SK-N-SH treated with all-trans-retinoic acid at 6 μM for 48 hours (cell line): Measurements from ENCODE around the gene GRID1.
A peak's percentile ranks its signal among the peaks of the same experiment; 100 is the strongest.

ENCODE experiments used
- ATAC-seq: fragments of 200-7000 bp; cut with Tn5 transposase; 3 replicates; pipeline ENCODE4 v1.9.1; 2020; ENCODE audit warnings: mild to moderate bottlenecking, moderate library complexity
- ARNTL ChIP-seq: fragments of 450-650 bp; formaldehyde crosslinking; IDR thresholded peaks from 2 replicates; pipeline ENCODE4 v1.5.0; 2020; ENCODE audit warnings: low read depth, mild to moderate bottlenecking, moderate library complexity, borderline replicate concordance
- BACH2 ChIP-seq: fragments of 250-450 bp; sonication (Bioruptor Pico); IDR thresholded peaks from 2 replicates; pipeline ENCODE4 v1.9.0; 2021; ENCODE audit warnings: mild to moderate bottlenecking, borderline replicate concordance
- ESRRG ChIP-seq: fragments of 250-450 bp; sonication (Bioruptor Pico); IDR thresholded peaks from 2 replicates; pipeline ENCODE4 v1.6.1; 2021; ENCODE audit warnings: mild to moderate bottlenecking
- GLIS3 ChIP-seq: fragments of 250-450 bp; sonication (Bioruptor Pico); IDR thresholded peaks from 2 replicates; pipeline ENCODE4 v1.5.0; 2020; ENCODE audit warnings: mild to moderate bottlenecking, moderate library complexity
- ISL1 ChIP-seq: fragments of 250-450 bp; sonication (Bioruptor Pico); IDR thresholded peaks from 2 replicates; pipeline ENCODE4 v2.1.2; 2022; ENCODE audit warnings: mild to moderate bottlenecking, moderate library complexity
- OSR1 ChIP-seq: fragments of 250-450 bp; sonication (Bioruptor Pico); IDR thresholded peaks from 2 replicates; pipeline ENCODE4 v1.8.0; 2022; ENCODE audit warnings: moderate library complexity, mild to moderate bottlenecking, inconsistent platforms
- PPARA ChIP-seq: fragments of 250-450 bp; sonication (Bioruptor Pico); IDR thresholded peaks from 2 replicates; pipeline ENCODE4 v1.5.0; 2020; ENCODE audit warnings: mild to moderate bottlenecking, borderline replicate concordance
- RARB ChIP-seq: fragments of 250-450 bp; sonication (Bioruptor Pico); IDR thresholded peaks from 2 replicates; pipeline ENCODE4 v1.8.0; 2021; ENCODE audit warnings: mild to moderate bottlenecking, moderate library complexity
- TCF4 ChIP-seq: fragments of 250-450 bp; sonication (Bioruptor Pico); IDR thresholded peaks from 2 replicates; pipeline ENCODE4 v1.8.0; 2021; ENCODE audit warnings: mild to moderate bottlenecking, moderate library complexity, borderline replicate concordance
- TOX ChIP-seq: fragments of 250-450 bp; sonication (Bioruptor Pico); IDR thresholded peaks from 2 replicates; pipeline ENCODE4 v1.8.0; 2021; ENCODE audit warnings: mild to moderate bottlenecking, moderate library complexity, borderline replicate concordance
- ZC3H10 ChIP-seq: fragments of 250-450 bp; sonication (Bioruptor Pico); IDR thresholded peaks from 2 replicates; pipeline ENCODE4 v1.5.1; 2021; ENCODE audit warnings: mild to moderate bottlenecking, moderate library complexity
- ZFP30 ChIP-seq: fragments of 450-650 bp; formaldehyde crosslinking; IDR thresholded peaks from 2 replicates; pipeline ENCODE4 v1.5.0; 2022; ENCODE audit warnings: mild to moderate bottlenecking, moderate library complexity
- ZNF565 ChIP-seq: fragments of 450-650 bp; formaldehyde crosslinking; conservative IDR thresholded peaks from 2 replicates; pipeline ENCODE4 v1.5.0; 2020; ENCODE audit warnings: low read depth, mild to moderate bottlenecking, moderate library complexity
- ZNF70 ChIP-seq: fragments of 450-650 bp; formaldehyde crosslinking; IDR thresholded peaks from 2 replicates; pipeline ENCODE4 v1.5.0; 2020; ENCODE audit warnings: mild to moderate bottlenecking, moderate library complexity
- ZNF8 ChIP-seq: fragments of 450-650 bp; formaldehyde crosslinking; IDR thresholded peaks from 2 replicates; pipeline ENCODE4 v1.5.0; 2020; ENCODE audit warnings: mild to moderate bottlenecking, moderate library complexity
- TF ChIP-seq, protein P1 (sequence below): fragments of 250-450 bp; sonication (Bioruptor Pico); IDR thresholded peaks from 2 replicates; pipeline ENCODE4 v1.8.0; 2020; ENCODE audit warnings: mild to moderate bottlenecking, moderate library complexity, borderline replicate concordance
- TF ChIP-seq, protein P2 (sequence below): fragments of 250-450 bp; sonication (Bioruptor Pico); IDR thresholded peaks from 2 replicates; pipeline ENCODE4 v1.5.1; 2020; ENCODE audit warnings: low read depth, mild to moderate bottlenecking, moderate library complexity
- TF ChIP-seq, protein P3 (sequence below): fragments of 250-450 bp; sonication (Bioruptor Pico); IDR thresholded peaks from 2 replicates; pipeline ENCODE4 v1.5.0; 2020; ENCODE audit warnings: mild to moderate bottlenecking, moderate library complexity
- TF ChIP-seq, protein P4 (sequence below): fragments of 250-450 bp; sonication (Bioruptor Pico); IDR thresholded peaks from 2 replicates; pipeline ENCODE4 v1.8.0; 2021; ENCODE audit warnings: low read depth, mild to moderate bottlenecking, moderate library complexity, borderline replicate concordance

GRID1 gene

DNA sequence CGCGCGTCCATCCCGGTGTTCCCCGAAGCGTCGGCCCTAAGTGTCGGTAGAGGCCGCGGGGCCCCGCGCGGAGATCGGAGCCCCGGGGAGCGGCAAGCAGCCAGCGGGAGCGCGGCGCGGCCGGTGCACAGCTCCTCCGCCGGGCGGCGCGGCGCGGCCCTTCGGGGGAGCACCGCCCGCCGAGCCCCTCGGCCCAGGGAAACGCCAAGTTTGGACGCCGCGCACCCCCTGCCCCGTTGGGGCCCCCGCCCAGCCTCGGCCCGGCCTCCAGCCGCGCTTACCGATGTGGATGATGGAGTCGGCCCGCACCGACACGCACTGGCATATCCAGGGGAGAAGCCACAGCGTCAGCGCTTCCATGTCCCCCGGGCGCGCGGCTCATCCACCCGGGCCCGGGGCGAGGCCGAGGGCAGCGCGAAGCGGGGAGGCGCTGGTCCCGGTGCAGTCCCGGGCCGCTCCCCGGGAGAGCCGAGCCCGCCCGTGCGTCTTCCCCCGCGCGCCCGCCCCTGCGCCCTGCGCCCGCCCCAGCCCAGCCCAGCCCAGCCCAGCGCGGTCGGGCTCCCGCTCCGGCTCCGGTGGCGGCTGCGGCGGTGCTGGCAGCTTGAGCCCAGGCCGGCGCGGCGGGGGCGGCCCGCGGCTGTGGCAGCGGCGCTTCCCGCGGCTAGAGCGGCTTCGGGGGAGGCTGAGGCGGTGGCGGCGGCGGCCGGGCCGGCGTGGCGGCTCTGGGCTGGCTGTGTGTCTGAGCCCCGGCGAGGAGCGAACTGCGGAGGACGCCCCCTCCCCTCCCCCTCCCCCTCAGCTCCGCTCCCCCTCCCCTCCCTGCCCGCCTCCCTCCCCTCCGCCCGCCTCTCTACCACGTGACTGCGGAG, at the start of gene GRID1:
GRID1 (minus strand) TSS at position 763 of the 869 bp plus-strand sequence.
- no peak for TF ChIP-seq GLIS3
- no peak for TF ChIP-seq OSR1 (CRISPR knock-in tag)
- no peak for TF ChIP-seq RARB
- TF ChIP-seq BACH2, result no peak
- TF ChIP-seq ESRRG, result no peak
- TF ChIP-seq, protein P1, sequence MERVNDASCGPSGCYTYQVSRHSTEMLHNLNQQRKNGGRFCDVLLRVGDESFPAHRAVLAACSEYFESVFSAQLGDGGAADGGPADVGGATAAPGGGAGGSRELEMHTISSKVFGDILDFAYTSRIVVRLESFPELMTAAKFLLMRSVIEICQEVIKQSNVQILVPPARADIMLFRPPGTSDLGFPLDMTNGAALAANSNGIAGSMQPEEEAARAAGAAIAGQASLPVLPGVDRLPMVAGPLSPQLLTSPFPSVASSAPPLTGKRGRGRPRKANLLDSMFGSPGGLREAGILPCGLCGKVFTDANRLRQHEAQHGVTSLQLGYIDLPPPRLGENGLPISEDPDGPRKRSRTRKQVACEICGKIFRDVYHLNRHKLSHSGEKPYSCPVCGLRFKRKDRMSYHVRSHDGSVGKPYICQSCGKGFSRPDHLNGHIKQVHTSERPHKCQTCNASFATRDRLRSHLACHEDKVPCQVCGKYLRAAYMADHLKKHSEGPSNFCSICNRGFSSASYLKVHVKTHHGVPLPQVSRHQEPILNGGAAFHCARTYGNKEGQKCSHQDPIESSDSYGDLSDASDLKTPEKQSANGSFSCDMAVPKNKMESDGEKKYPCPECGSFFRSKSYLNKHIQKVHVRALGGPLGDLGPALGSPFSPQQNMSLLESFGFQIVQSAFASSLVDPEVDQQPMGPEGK (CRISPR knock-in tag), result no peak
- no peak for TF ChIP-seq ZNF8 (CRISPR knock-in tag)
- TF ChIP-seq ZNF565 (CRISPR knock-in tag), result no peak
- TF ChIP-seq PPARA, result no peak
- TF ChIP-seq TOX (CRISPR knock-in tag), result no peak
- TF ChIP-seq ZC3H10 (CRISPR knock-in tag), result no peak
- TF ChIP-seq, all 23 proteins: peak for 0
- peak; percentile 37 for ATAC-seq

DNA sequence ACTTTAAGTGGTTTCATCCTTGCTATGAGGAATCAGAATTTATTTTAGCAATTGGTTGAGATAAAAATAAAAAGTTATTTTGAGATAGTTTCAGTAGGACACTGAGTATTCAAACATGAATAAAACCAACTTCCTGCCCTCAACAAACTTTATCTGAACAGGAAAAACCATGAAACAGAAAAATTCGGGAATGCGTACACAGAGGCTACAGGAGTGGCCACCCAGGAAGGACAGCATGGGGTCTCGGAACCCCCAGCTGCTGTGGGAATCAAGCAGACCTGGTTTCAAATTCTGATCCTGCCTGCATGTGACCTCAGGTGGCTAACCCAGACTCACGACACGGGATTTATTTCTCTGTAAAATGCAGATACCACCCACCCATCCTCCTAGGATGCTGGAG, 49.0 kb upstream of the GRID1 start:
- TF ChIP-seq, protein P2, sequence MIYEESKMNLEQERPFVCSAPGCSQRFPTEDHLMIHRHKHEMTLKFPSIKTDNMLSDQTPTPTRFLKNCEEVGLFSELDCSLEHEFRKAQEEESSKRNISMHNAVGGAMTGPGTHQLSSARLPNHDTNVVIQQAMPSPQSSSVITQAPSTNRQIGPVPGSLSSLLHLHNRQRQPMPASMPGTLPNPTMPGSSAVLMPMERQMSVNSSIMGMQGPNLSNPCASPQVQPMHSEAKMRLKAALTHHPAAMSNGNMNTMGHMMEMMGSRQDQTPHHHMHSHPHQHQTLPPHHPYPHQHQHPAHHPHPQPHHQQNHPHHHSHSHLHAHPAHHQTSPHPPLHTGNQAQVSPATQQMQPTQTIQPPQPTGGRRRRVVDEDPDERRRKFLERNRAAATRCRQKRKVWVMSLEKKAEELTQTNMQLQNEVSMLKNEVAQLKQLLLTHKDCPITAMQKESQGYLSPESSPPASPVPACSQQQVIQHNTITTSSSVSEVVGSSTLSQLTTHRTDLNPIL (CRISPR knock-in tag), result no peak
- no peak for TF ChIP-seq PPARA
- no peak for TF ChIP-seq TCF4 (CRISPR knock-in tag)
- no peak for TF ChIP-seq ARNTL
- TF ChIP-seq, protein P3, sequence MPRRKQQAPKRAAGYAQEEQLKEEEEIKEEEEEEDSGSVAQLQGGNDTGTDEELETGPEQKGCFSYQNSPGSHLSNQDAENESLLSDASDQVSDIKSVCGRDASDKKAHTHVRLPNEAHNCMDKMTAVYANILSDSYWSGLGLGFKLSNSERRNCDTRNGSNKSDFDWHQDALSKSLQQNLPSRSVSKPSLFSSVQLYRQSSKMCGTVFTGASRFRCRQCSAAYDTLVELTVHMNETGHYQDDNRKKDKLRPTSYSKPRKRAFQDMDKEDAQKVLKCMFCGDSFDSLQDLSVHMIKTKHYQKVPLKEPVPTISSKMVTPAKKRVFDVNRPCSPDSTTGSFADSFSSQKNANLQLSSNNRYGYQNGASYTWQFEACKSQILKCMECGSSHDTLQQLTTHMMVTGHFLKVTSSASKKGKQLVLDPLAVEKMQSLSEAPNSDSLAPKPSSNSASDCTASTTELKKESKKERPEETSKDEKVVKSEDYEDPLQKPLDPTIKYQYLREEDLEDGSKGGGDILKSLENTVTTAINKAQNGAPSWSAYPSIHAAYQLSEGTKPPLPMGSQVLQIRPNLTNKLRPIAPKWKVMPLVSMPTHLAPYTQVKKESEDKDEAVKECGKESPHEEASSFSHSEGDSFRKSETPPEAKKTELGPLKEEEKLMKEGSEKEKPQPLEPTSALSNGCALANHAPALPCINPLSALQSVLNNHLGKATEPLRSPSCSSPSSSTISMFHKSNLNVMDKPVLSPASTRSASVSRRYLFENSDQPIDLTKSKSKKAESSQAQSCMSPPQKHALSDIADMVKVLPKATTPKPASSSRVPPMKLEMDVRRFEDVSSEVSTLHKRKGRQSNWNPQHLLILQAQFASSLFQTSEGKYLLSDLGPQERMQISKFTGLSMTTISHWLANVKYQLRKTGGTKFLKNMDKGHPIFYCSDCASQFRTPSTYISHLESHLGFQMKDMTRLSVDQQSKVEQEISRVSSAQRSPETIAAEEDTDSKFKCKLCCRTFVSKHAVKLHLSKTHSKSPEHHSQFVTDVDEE (CRISPR knock-in tag), result no peak
- no peak for TF ChIP-seq ISL1 (CRISPR knock-in tag)
- TF ChIP-seq ZC3H10 (CRISPR knock-in tag), result no peak
- TF ChIP-seq, protein P4, sequence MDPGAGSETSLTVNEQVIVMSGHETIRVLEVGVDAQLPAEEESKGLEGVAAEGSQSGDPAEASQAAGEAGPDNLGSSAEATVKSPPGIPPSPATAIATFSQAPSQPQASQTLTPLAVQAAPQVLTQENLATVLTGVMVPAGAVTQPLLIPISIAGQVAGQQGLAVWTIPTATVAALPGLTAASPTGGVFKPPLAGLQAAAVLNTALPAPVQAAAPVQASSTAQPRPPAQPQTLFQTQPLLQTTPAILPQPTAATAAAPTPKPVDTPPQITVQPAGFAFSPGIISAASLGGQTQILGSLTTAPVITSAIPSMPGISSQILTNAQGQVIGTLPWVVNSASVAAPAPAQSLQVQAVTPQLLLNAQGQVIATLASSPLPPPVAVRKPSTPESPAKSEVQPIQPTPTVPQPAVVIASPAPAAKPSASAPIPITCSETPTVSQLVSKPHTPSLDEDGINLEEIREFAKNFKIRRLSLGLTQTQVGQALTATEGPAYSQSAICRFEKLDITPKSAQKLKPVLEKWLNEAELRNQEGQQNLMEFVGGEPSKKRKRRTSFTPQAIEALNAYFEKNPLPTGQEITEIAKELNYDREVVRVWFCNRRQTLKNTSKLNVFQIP, result no peak
- TF ChIP-seq, all 23 proteins: peak for 0

DNA sequence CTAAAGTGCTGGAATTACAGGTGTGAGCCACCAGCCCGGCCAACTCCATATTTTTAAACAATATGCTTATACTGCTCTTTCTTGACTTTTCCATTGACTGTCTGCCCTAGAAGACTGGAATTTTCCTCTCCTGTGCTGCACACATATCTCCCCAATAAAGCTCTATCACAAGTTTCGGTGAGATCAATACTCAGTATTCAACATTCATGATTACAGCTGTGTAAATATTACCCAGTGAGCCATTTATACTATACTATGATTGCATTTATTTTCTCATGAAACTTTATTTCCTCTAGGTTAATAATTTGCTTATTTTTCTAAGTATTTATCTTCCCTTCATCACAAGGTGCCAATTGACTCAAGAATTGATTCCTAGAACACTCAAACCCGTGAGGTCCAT, 48.5 kb upstream of the GRID1 start:
- TF ChIP-seq PPARA (no peak), ZNF70 (CRISPR knock-in tag) (no peak), ISL1 (CRISPR knock-in tag) (no peak)
- no peak for ATAC-seq

More for the DNA sequence above, 49.0 kb upstream of the GRID1 start:
- ATAC-seq, result no peak

DNA sequence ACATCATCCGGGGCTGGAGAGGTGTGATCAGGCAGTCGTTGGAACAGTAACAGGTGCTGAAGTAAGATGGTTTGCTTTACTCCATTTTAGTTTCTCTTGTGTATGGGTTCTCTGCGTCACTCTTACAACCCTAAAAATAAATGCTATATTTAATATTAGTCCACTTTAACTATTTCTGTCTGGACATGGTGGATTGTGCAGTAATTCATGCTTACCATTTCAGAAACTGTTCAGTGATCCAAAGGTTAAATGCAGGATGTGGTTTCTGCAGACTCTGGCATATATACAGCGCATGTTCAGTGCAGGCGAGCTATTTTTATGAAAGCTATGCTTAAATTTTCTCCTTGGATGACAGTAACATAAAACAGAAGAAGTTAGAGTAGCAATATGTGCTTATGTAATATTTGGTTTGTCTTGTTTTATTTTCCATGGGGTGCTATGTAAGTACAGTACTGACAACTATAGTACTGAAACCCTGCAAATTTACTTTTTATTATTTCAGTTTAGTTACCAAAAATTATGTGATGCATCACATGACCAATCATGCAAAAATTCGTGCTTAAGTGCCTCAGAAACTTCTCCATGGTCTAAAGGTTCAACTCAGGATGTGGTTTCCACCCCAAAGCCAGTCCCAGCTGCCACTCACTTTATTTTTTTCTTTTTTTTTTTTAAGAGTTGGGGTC, 46.6 kb upstream of the GRID1 start:
- peak; percentile 83 for ATAC-seq
- TF ChIP-seq ZC3H10 (CRISPR knock-in tag) (no peak), ZFP30 (no peak), OSR1 (CRISPR knock-in tag) (no peak), ARNTL (no peak), ESRRG (no peak)
